ENCODE results near the gene RPAP3. TPM values are rescaled to one million over a fixed set of nuclear protein-coding genes. Genes with fewer than 3 reads are reported as not detected.

The RPAP3 gene
- total RNA-seq, 1 experiment from 2014 or later, result 48.9 TPM

- Histone ChIP-seq H3K23me2 (ENCODE audit: insufficient read length, low read depth, low read length, poor library complexity, severe bottlenecking) (peaks cover 6% of the 10 kb centered on the region), H2AFZ (ENCODE audit: low read length) (no peak overlapping the region), H2BK5ac (ENCODE audit: insufficient read length, low read length) (no peak overlapping the region), H3K56ac (ENCODE audit: insufficient read length, low read depth, low read length) (no peak overlapping the region), H2AK5ac (ENCODE audit: insufficient read length, low read length) (no peak overlapping the region), H4K20me1 (ENCODE audit: control insufficient read depth, insufficient read depth, insufficient read length) (no peaks in the 10 kb centered on the region), H2BK20ac (ENCODE audit: low read depth, low read length, poor library complexity, severe bottlenecking) (no peak overlapping the region), H3K27ac (ENCODE audit: insufficient read length, low read depth, low read length) (no peak overlapping the region), H2BK12ac (ENCODE audit: insufficient read length, low read depth, low read length) (no peak overlapping the region), H3K23ac (ENCODE audit: insufficient read length, low read depth, low read length) (no peak overlapping the region), H3K4ac (ENCODE audit: low read depth, low read length) (no peak overlapping the region), H4K8ac (replicated peaks; ENCODE audit: insufficient read length, low read depth, low read length) (no peak overlapping the region), H3K9ac (ENCODE audit: extremely low read depth, insufficient read length, low read length) (peak overlapping the region; percentile 82), H3K79me1 (ENCODE audit: insufficient read depth, low read depth, low read length, poor library complexity, severe bottlenecking) (no peaks in the 10 kb centered on the region), H3T11ph (ENCODE audit: low read length) (no peak overlapping the region), H3K14ac (ENCODE audit: insufficient read depth, low read length) (no peak overlapping the region), H4K91ac (ENCODE audit: insufficient read length, low read depth, low read length) (no peak overlapping the region), H3K18ac (ENCODE audit: insufficient read length, low read depth, low read length) (no peak overlapping the region), H3K27me3 (ENCODE audit: insufficient read depth, low read length) (no peaks in the 10 kb centered on the region), H2BK120ac (ENCODE audit: low read depth, low read length, poor library complexity, severe bottlenecking) (no peak overlapping the region), H3K79me2 (ENCODE audit: insufficient read depth, low read length) (peaks cover 7% of the 10 kb centered on the region; the same call in 1 of the 2 replicates), H2BK15ac (ENCODE audit: low read depth, low read length) (no peak overlapping the region), H3K4me1 (ENCODE audit: insufficient read depth, low read length) (no peaks in the 10 kb centered on the region; the same call in 1 of the 2 replicates), H3K4me2 (ENCODE audit: insufficient read depth, insufficient read length, low read length) (peak overlapping the region; percentile 96), H4K5ac (ENCODE audit: insufficient read length, low read depth, low read length) (no peak overlapping the region), H3K9me3 (ENCODE audit: control insufficient read depth, low read depth, low read length) (no peaks in the 10 kb centered on the region)
- peaks cover 20 to 23% of the 10 kb centered on the region in 2 experiments for H3K4me1 Mint-ChIP-seq
- H3K4me3 Mint-ChIP-seq, result peak overlapping the region; percentile 83 to 92
- WGBS (ENCODE audit: extremely low coverage, insufficient read length, low lambda C conversion rate), result no CpG with 5 or more reads among the region's 9 CpGs
- H3K27ac Mint-ChIP-seq, result peak overlapping the region in 1 of 3 experiments; percentile 18; a peak in 2 of 7 replicates
- TF ChIP-seq, protein P1, sequence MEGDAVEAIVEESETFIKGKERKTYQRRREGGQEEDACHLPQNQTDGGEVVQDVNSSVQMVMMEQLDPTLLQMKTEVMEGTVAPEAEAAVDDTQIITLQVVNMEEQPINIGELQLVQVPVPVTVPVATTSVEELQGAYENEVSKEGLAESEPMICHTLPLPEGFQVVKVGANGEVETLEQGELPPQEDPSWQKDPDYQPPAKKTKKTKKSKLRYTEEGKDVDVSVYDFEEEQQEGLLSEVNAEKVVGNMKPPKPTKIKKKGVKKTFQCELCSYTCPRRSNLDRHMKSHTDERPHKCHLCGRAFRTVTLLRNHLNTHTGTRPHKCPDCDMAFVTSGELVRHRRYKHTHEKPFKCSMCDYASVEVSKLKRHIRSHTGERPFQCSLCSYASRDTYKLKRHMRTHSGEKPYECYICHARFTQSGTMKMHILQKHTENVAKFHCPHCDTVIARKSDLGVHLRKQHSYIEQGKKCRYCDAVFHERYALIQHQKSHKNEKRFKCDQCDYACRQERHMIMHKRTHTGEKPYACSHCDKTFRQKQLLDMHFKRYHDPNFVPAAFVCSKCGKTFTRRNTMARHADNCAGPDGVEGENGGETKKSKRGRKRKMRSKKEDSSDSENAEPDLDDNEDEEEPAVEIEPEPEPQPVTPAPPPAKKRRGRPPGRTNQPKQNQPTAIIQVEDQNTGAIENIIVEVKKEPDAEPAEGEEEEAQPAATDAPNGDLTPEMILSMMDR (conservative IDR thresholded peaks at IDR 0.05), result no peak
- no peaks in the 10 kb centered on the region for H3K9me3 Mint-ChIP-seq
- DNase-seq, result no peak
- H3K36me3 Mint-ChIP-seq (ENCODE audit: insufficient read depth in 1 of 3, low read depth in 3 of 3), result peaks cover 2 to 21% (median 20%) of the 10 kb centered on the region in 3 experiments
- H3K27me3 Mint-ChIP-seq (ENCODE audit: low read depth), result no peaks in the 10 kb centered on the region
These were observed 633 bp downstream of the RPAP3 start for GRCh38 chr12:47705229-47705565.

Data from H9 (cell line).